ENCODE data around the gene PPM1N.

Gene PPM1N

GRCh38 chr19:45505151-45505995 lies 7.1 kb downstream of the PPM1N start:
- Histone ChIP-seq H3K27me3 (ENCODE audit: insufficient read depth, poor library complexity, severe bottlenecking) (no peaks in the 10 kb centered on the region), H3K27ac (replicated peaks) (no peak overlapping the region), H3K4me3 (replicated peaks; ENCODE audit: insufficient read depth, low read length) (no peak overlapping the region)
- TF ChIP-seq GABPA (IDR thresholded peaks at IDR 0.05; ENCODE audit: low read depth) (no peak), SPI1 (IDR thresholded peaks at IDR 0.05; ENCODE audit: borderline replicate concordance, low read depth) (no peak), REST (IDR thresholded peaks at IDR 0.05; ENCODE audit: insufficient replicate concordance, low read depth) (no peak), POLR2AphosphoS5 (IDR thresholded peaks at IDR 0.05; ENCODE audit: low read depth) (no peak), CTCF (IDR thresholded peaks at IDR 0.05; ENCODE audit: insufficient read depth, low read length) (no peak)
- no peak for DNase-seq (ENCODE audit: low read depth in 1 of 2, low spot score in 1 of 2)

GRCh38 chr19:45505996-45506245 lies 7.7 kb downstream of the PPM1N start:
- H3K27ac ChIP-seq (replicated peaks): no peak overlapping the region; the same call in 1 of the 2 replicates
- H3K4me3 ChIP-seq (replicated peaks; ENCODE audit: insufficient read depth, low read length): peak overlapping the region; percentile 96
- no peak for DNase-seq (ENCODE audit: low read depth in 1 of 2, low spot score in 1 of 2)
- no peaks in the 10 kb centered on the region for H3K27me3 ChIP-seq (ENCODE audit: insufficient read depth, poor library complexity, severe bottlenecking)
- no peak for TF ChIP-seq GABPA (IDR thresholded peaks at IDR 0.05; ENCODE audit: low read depth)
- TF ChIP-seq POLR2AphosphoS5 (IDR thresholded peaks at IDR 0.05; ENCODE audit: low read depth): no peak
- no peak for TF ChIP-seq SPI1 (IDR thresholded peaks at IDR 0.05; ENCODE audit: borderline replicate concordance, low read depth)
- TF ChIP-seq CTCF (IDR thresholded peaks at IDR 0.05; ENCODE audit: insufficient read depth, low read length): no peak
- TF ChIP-seq REST (IDR thresholded peaks at IDR 0.05; ENCODE audit: insufficient replicate concordance, low read depth): no peak

GRCh38 chr19:45506246-45506988 lies 8.2 kb downstream of the PPM1N start:
- peak; percentile 87 to 95 for DNase-seq (ENCODE audit: low read depth in 1 of 2, low spot score in 1 of 2)
- no peak for TF ChIP-seq POLR2AphosphoS5 (IDR thresholded peaks at IDR 0.05; ENCODE audit: low read depth)
- peak; percentile 34 for TF ChIP-seq CTCF (IDR thresholded peaks at IDR 0.05; ENCODE audit: insufficient read depth, low read length)
- peak; percentile 59; the same call in 1 of the 2 replicates for TF ChIP-seq SPI1 (IDR thresholded peaks at IDR 0.05; ENCODE audit: borderline replicate concordance, low read depth)
- no peak for TF ChIP-seq REST (IDR thresholded peaks at IDR 0.05; ENCODE audit: insufficient replicate concordance, low read depth)
- Histone ChIP-seq H3K27me3 (ENCODE audit: insufficient read depth, poor library complexity, severe bottlenecking) (no peaks in the 10 kb centered on the region), H3K27ac (replicated peaks) (peak overlapping the region; percentile 88), H3K4me3 (replicated peaks; ENCODE audit: insufficient read depth, low read length) (peak overlapping the region; percentile 96)
